GM12878 (cell line): ENCODE measurements around the gene CEACAM6. TPM values are rescaled to one million over a fixed set of nuclear protein-coding genes. Genes with fewer than 3 reads are reported as not detected.

Source experiments
- ATAC-seq: fragments of 200-7000 bp; cut with Tn5 transposase; 3 replicates; pipeline ENCODE4 v1.9.1; 2020; ENCODE audit warnings: mild to moderate bottlenecking, moderate library complexity
- BruUV-seq: library from RNA; stranded (reverse); fragments of 400-500 nt; replicated peaks from 2 replicates; lab custom pipeline; 2021; lab: Mats Ljungman, UMichigan
- CTCF ChIA-PET: fragments of 300-600 bp; sonication (Branson Sonifier 250); formaldehyde crosslinking; extraction: SDS; loops from one replicate; lab custom pipeline; 2021; ENCODE audit warnings: inconsistent platforms; lab: Yijun Ruan, JAX
- POLR2A ChIA-PET: fragments of 350-600 bp; formaldehyde crosslinking; extraction: SDS; loops from one replicate; lab custom pipeline; 2021; ENCODE audit warnings: inconsistent platforms; lab: Charles Lee
- RAD21 ChIA-PET: fragments of 300-600 bp; sonication (Branson Sonifier 250); formaldehyde crosslinking; loops from one replicate; lab custom pipeline; 2023; ENCODE audit warnings: antibody characterized with exemption; ENCODE audit not compliant: unreplicated experiment; lab: Charles Lee
- SMC1A ChIA-PET: fragments of 300-600 bp; sonication (Branson Sonifier 250); formaldehyde crosslinking; loops from one replicate; lab custom pipeline; 2023; ENCODE audit not compliant: unreplicated experiment, uncharacterized antibody; lab: Charles Lee
- DNase-seq: peaks from one replicate; pipeline ENCODE4 v3.0.0-alpha.2; 2011; ENCODE audit warnings: low read depth, low spot score
- FAIRE-seq: peaks from 3 replicates; lab custom pipeline; 2011; peaks lifted over from hg19 to GRCh38; lab: Jason Lieb, UNC
- H2AFZ ChIP-seq: 2 replicates; pipeline ENCODE4 v1.6.0; 2011; ENCODE audit warnings: low read depth, low read length, control low read depth; ENCODE audit not compliant: control insufficient read depth
- H3K27ac ChIP-seq: 2 replicates; pipeline ENCODE4 v1.5.1; 2011; ENCODE audit warnings: control low read depth; ENCODE audit not compliant: control insufficient read depth, insufficient read depth
- H3K27me3 ChIP-seq, 2 experiments: replicated peaks in 1 of 2; 2 replicates each; pipeline versions ENCODE4 v1.6.0 to v1.6.1; 2011; ENCODE audit warnings: low read length in 1 of 2; ENCODE audit not compliant: control insufficient read depth in 2 of 2, insufficient read depth in 2 of 2
- H3K36me3 ChIP-seq, 2 experiments: 2 replicates each; pipeline ENCODE4 v1.5.1; 2011; ENCODE audit warnings: low read length in 1 of 2; ENCODE audit not compliant: control insufficient read depth in 2 of 2, insufficient read depth in 2 of 2
- H3K4me1 ChIP-seq: 2 replicates; pipeline ENCODE4 v1.6.1; 2011; ENCODE audit warnings: mild to moderate bottlenecking, low read length, moderate library complexity, mixed read lengths; ENCODE audit not compliant: control insufficient read depth, insufficient read depth
- H3K4me2 ChIP-seq: 2 replicates; pipeline ENCODE4 v1.6.0; 2011; ENCODE audit warnings: control low read depth; ENCODE audit not compliant: control insufficient read depth, insufficient read depth
- H3K4me3 ChIP-seq: fragments of 200-600 bp; sonication (generic); 2 replicates; pipeline ENCODE4 v1.5.1; 2016
- H3K79me2 ChIP-seq: 2 replicates; pipeline ENCODE4 v1.6.0; 2011; ENCODE audit warnings: low read length; ENCODE audit not compliant: control insufficient read depth, insufficient read depth
- H3K9ac ChIP-seq: 2 replicates; pipeline ENCODE4 v1.8.0; 2011; ENCODE audit warnings: low read length, control low read depth, mixed read lengths; ENCODE audit not compliant: control insufficient read depth, insufficient read depth
- H3K9me3 ChIP-seq: replicated peaks from 3 replicates; pipeline ENCODE4 v1.5.1; 2011; ENCODE audit warnings: mild to moderate bottlenecking, low read length; ENCODE audit not compliant: control insufficient read depth, insufficient read depth
- H4K20me1 ChIP-seq: 2 replicates; pipeline ENCODE4 v1.6.0; 2011; ENCODE audit not compliant: control insufficient read depth, insufficient read depth
- FOS ChIP-seq: IDR thresholded peaks from 3 replicates; pipeline ENCODE4 v1.6.1; 2011; ENCODE audit warnings: borderline replicate concordance; ENCODE audit not compliant: insufficient read length; ENCODE audit errors: extremely low read depth
- FOXK2 ChIP-seq: fragments of 450-650 bp; IDR thresholded peaks from 2 replicates; pipeline ENCODE4 v1.6.1; 2017; ENCODE audit warnings: mild to moderate bottlenecking, moderate library complexity
- GATAD2B ChIP-seq: fragments of 450-650 bp; conservative IDR thresholded peaks from 2 replicates; pipeline ENCODE4 v1.6.1; 2017; ENCODE audit warnings: low read depth, mild to moderate bottlenecking, moderate library complexity
- IRF4 ChIP-seq: IDR thresholded peaks from 2 replicates; pipeline ENCODE4 v1.6.1; 2011; ENCODE audit warnings: low read depth, low read length
- PML ChIP-seq: IDR thresholded peaks from 2 replicates; pipeline ENCODE4 v1.6.1; 2012; ENCODE audit warnings: low read length, inconsistent platforms
- RBBP5 ChIP-seq: fragments of 200-600 bp; sonication (generic); conservative IDR thresholded peaks from 2 replicates; pipeline ENCODE4 v1.6.1; 2016
- TCF12 ChIP-seq: IDR thresholded peaks from 2 replicates; pipeline ENCODE4 v1.6.1; 2011; ENCODE audit warnings: low read depth, mild to moderate bottlenecking, low read length
- WRNIP1 ChIP-seq: IDR thresholded peaks from 2 replicates; pipeline ENCODE4 v1.6.1; 2011; ENCODE audit warnings: low read depth, low read length, improper control_type of control experiment, borderline replicate concordance
- WGBS: methylation state at CpG from one replicate; pipeline ENCODE4 v1.1.6; 2016; ENCODE audit warnings: low lambda C conversion rate; ENCODE audit not compliant: insufficient replicate concordance, insufficient coverage; ENCODE audit errors: missing lambda C conversion rate; 5-methylcytosine and 5-hydroxymethylcytosine counted together
- in situ Hi-C: fragments of 300-500 bp; cut with MboI; formaldehyde crosslinking; loops from 9 replicates; pipeline ENCODE4 v1.14.3; 2018; ENCODE audit warnings: mixed read lengths
- intact Hi-C: fragments of 100-400 bp; cut with micrococcal nuclease; formaldehyde crosslinking; loops from one replicate; pipeline ENCODE4 v1.14.2; 2022; ENCODE audit not compliant: unreplicated experiment
- polyA plus RNA-seq, 11 experiments: library from polyadenylated mRNA; depleted of rRNA in 4 of 11; unstranded in 6 of 11; stranded (reverse) in 5 of 11; fragments of >200 nt; fragmentation: Nextera tagmentation in 4 of 11; fragmentation: Illumina TruSeq in 1 of 11; extraction: Ambion mirVana in 4 of 11; extraction: Trizol in 1 of 11; gene quantifications; 1 replicate in 1 of 11; 2 replicates in 10 of 11; pipeline versions ENCODE4 v1.2.1 to v1.2.3, GENCODE V29; 2011 to 2016; ENCODE audit warnings: inconsistent platforms in 2 of 11, missing spikeins in 2 of 11, low read depth in 1 of 11
- total RNA-seq, 4 experiments: library from RNA; depleted of rRNA in 3 of 4; stranded (reverse); fragments of >200 nt in 3 of 4; fragmentation: Illumina TruSeq in 1 of 4; extraction: Trizol in 1 of 4; gene quantifications; 2 replicates each; pipeline versions ENCODE4 v1.2.1 to v1.2.3, GENCODE V29; 2013 to 2021
- TF ChIP-seq, protein P1 (sequence below): IDR thresholded peaks from 2 replicates; pipeline ENCODE4 v1.6.1; 2011; ENCODE audit warnings: mild to moderate bottlenecking, low read depth, low read length, moderate library complexity; ENCODE audit not compliant: insufficient replicate concordance
- TF ChIP-seq, protein P2 (sequence below): fragments of 450-650 bp; IDR thresholded peaks from 2 replicates; pipeline ENCODE4 v1.6.1; 2014; ENCODE audit warnings: mild to moderate bottlenecking

Gene CEACAM6
- total and polyA plus RNA-seq, 10 of the 15 experiments (the other 5 are each of a cell fraction or from before 2014, with no cell fraction given), result 0.26 TPM; not detected in 9

DNA sequence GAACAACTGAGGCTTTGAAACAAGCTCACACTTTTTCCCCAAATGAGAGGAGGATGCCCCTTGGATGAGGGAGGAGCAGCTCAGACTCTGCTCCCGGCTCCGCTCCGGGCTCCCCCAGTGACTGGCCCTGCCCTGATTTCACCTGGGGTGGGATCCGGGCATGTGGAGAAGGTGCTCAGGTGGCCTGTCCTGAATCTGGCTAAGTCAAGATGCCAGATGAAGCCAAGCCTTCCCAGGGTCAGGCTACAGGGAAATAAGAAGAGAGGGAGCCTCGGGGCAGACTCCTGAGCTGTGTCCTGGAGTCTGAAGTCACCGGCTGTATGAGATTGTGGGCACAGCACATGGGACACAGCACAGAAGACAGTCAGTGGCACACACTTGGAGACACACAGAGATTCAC lies 36.6 kb upstream of the CEACAM6 start:
- DNase-seq (no peak), ATAC-seq (no peak), FAIRE-seq (no peak)
- SMC1A ChIA-PET, result interaction anchor here (0.6 kb wide), 1 partner anchor 549 kb away, joined by 3 read pairs; no protein-coding TSS in a partner anchor
- H3K9ac ChIP-seq, result no peak overlapping the region
- BruUV-seq, result no TSS peak
- RAD21 ChIA-PET, result no interaction called here
- no peak overlapping the region for H2AFZ ChIP-seq
- POLR2A ChIA-PET, result no interaction called here
- no peak for TF ChIP-seq PML
- TF ChIP-seq GATAD2B, result no peak
- TF ChIP-seq IRF4, result no peak
- TF ChIP-seq, protein P1, sequence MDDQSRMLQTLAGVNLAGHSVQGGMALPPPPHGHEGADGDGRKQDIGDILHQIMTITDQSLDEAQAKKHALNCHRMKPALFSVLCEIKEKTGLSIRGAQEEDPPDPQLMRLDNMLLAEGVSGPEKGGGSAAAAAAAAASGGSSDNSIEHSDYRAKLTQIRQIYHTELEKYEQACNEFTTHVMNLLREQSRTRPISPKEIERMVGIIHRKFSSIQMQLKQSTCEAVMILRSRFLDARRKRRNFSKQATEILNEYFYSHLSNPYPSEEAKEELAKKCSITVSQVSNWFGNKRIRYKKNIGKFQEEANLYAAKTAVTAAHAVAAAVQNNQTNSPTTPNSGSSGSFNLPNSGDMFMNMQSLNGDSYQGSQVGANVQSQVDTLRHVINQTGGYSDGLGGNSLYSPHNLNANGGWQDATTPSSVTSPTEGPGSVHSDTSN, result no peak
- TF ChIP-seq WRNIP1, result no peak
- TF ChIP-seq FOXK2, result no peak
- TF ChIP-seq FOS, result no peak
- TF ChIP-seq, protein P2, sequence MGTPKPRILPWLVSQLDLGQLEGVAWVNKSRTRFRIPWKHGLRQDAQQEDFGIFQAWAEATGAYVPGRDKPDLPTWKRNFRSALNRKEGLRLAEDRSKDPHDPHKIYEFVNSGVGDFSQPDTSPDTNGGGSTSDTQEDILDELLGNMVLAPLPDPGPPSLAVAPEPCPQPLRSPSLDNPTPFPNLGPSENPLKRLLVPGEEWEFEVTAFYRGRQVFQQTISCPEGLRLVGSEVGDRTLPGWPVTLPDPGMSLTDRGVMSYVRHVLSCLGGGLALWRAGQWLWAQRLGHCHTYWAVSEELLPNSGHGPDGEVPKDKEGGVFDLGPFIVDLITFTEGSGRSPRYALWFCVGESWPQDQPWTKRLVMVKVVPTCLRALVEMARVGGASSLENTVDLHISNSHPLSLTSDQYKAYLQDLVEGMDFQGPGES, result no peak
- no peak for TF ChIP-seq TCF12
- no peak for TF ChIP-seq RBBP5
- H3K27ac ChIP-seq, result no peak overlapping the region
- H3K79me2 ChIP-seq, result no peaks in the 10 kb centered on the region
- H3K4me1 ChIP-seq, result no peaks in the 10 kb centered on the region
- H4K20me1 ChIP-seq, result no peaks in the 10 kb centered on the region
- no peak overlapping the region for H3K4me2 ChIP-seq
- no peak overlapping the region for H3K4me3 ChIP-seq
- CTCF ChIA-PET, result interaction anchor here (0.6 kb wide), 1 partner anchor 75 kb away, joined by 3 read pairs; no protein-coding TSS in a partner anchor
- no peaks in the 10 kb centered on the region for H3K9me3 ChIP-seq
- intact Hi-C loops, result no loop called here
- WGBS, result 5% methylated on average over 6 of the region's 6 CpGs
- H3K36me3 ChIP-seq, result no peaks in the 10 kb centered on the region
- in situ Hi-C loops, result no loop called here
- peaks cover 0 to 3% of the 10 kb centered on the region in 2 experiments; a peak in 3 of 4 replicates for H3K27me3 ChIP-seq
